ENCODE data around the gene KIF1A.

The KIF1A gene

GRCh38 chr2:240799033-240799820 is 20.8 kb downstream of the KIF1A start:
- DNase-seq (ENCODE audit: low spot score), result no peak

- DNase-seq (ENCODE audit: low spot score), result no peak
These were observed 21.6 kb downstream of the KIF1A start for GRCh38 chr2:240798327-240798905.

DNA sequence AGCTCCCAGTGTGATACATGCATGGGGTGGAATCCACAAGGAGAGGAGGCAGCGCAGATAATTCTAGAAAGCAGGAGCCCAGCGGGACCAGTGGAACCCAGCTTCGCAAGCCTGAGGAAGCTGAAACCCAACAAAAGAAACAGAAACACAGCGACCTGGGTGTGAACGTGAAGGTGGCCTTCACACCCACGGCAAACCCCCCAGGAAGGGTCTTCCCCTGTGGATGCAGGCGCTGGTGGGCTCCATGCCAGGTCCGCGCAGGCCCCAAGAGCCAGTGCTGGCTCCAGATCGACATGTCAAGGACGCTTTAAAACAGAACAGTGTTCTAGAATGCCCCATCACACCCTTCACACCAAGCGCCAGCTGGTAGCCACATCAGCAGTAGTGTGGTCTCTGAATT is 22.1 kb downstream of the KIF1A start:
- DNase-seq (ENCODE audit: low spot score), result no peak

DNA sequence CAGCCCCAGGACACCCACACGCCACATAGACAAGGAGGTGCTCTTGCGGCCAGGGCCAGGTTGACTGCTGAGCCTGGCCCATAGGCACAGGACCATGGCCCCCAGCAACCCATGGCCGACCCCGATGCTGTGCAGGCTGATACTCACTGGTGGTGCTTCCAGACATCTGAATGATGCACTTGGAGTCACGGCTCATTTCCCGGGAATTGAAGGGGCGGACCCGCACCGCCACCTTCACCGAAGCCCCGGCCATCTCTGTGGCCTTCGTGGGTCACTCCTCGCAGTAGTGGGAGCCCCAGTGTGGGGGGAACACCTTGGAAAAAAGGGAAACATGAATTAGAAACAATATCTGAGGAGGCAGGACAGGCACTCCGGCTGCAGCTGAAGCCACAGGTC is 22.5 kb downstream of the KIF1A start:
- no peak for DNase-seq (ENCODE audit: low spot score)

DNA sequence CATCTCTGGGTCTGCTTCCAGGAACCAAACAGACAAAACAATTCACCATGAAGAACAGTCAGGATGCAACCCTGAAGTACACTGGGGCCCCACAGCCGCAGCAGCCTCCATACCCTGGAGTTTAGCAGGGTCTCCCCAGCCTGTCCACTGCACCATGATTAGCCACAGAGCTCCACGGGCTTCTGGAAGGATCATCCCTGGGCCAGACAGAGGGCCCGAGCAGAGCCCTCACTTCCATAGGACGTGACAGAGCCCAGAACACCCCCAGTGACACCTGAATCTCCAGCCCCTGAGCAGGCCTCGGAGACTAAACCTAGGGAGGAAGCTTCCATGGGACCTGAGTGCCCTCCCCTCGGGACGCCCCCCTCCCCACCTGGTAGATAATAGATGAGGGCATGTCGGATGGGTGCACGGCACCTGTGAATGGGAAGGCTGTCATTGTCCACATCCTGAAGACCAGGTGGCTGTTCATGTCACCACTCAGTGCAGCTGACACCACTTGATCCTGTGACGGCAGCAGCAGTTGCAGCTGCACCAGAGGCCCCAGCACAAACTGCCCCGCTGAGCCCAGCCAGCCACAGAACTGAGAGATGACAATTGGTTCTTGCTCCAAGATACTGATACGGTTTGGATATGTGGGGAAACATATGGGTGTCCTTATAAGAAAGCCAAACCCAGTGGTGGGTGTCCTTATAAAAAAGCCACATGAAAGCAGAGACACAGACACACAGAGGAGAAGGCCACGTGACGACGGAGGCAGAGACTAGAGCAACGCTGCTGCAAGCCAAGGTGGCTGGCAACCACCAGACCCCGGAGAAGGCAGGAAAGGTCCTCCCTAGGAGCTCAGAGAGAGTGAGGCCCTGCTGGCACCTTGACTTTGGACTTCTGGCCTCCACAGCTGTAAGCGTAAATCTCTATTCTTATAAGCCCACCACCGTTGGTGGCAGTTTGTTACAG is 23.2 kb downstream of the KIF1A start:
- no peak for DNase-seq (ENCODE audit: low spot score)

DNA sequence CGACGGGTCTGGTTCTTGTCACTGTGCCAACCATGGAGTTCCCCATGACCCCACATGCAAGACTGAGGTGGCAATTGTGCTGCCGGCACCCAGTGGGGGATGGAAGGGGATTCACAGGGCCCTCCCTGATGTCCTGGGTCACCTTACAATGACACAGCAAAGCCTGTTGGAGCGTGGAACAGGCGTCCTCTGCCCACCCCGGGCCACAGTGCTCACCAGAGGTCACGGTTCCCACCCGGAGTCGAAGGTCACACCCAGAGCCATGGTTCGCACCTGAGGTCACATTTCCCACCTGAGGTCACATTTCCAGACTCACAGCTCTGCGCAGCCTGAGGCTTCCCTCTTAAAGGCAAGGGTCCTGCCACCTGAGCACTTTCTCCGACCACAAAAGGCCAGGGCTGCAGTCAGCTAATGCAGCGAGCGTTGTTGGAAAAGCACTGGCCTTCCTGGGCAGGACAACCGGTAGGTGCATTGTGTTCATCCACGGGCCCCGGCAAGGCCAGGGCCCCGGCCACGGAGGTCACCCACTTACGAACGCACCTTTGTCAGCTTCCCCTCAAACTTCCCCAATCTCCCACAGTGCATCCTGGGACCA is 24.0 kb downstream of the KIF1A start:
- DNase-seq (ENCODE audit: low spot score), result no peak

DNA sequence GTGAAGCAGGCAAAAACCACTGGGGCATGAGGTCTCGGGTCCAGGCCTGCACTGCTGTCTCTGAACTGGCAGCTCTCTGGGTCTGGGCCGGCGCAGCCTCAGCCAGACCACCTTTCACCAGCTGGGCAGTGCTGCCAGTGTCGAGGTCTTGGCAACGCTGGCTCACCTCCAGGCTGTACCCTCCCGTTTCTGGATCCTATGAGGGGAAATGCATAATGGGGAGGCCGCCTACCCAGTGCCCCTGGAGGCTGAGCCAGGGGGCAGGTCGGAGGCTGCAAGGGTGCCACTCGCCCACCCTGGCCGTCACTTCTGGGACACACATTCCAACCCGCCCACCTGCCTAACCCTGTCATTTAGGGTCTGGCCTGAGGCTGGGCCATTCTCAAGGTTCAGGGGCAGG is 24.6 kb downstream of the KIF1A start:
- DNase-seq (ENCODE audit: low spot score), result no peak

DNA sequence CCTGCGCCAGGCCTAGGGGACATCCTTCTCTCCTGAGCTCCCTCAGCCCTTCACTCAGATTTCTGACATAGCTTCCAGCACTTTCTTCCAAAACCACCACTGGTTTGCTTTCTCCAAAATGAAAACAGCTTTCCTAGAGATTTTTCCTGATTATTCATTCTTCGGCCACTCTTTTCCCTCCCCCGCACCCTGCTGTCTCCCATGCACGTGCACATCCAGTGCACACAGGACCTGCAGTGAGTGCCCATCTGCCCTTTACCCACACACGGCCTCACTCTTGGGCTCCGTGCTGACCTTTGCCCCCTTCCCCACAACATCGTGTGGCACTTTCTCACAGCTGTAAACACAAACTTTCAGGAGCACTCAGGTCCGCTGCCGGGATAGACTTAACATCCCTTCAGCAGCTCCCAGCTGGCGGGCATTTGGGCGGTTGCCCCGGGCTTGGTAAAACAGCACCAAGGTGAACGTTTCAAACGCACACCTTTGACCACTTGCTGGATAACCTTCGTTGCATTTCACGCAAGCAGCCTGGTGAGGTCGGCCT is 25.8 kb downstream of the KIF1A start:
- DNase-seq (ENCODE audit: low spot score), result no peak

DNA sequence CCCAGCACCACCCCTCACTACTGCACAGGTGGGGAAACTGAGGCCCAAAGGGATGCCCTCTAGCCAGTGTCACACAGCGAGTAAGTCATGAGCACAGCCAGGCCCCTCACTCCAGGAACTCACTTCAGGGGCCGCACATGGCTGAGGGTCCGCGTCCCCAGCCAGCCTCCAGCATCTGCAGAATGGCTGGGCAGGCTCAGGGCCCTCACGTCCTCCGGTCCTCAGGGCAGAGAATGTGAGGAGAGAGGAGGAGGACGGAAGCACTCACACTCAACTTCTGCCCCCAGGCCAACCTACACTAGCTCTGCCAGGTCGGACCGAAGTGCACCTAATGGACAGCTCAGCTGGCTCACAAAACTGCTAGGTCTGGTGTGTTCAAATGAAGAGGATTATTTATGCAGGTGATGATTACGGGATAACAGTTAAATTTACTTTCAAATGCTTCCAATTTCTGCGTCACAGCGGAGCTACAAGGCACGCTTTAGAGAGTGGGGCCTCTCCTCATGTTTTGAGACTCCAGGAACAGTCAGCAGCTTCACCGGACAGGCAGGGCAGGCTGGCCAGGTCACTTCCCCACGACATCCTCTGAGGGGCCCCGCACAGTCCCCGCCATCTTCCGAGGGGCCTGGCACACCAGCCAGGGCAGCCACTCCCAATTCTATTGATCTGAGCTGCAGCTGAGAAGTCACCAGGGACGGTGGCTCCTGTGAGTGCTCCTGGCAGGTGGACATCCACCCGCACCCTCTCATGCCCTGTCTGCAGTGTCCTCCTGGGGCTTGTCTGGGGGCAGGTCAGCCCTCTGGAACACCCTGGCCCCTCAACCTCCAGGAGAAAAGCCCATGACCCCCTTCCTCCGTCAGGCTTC is 26.5 kb downstream of the KIF1A start:
- no peak for DNase-seq (ENCODE audit: low spot score)

DNA sequence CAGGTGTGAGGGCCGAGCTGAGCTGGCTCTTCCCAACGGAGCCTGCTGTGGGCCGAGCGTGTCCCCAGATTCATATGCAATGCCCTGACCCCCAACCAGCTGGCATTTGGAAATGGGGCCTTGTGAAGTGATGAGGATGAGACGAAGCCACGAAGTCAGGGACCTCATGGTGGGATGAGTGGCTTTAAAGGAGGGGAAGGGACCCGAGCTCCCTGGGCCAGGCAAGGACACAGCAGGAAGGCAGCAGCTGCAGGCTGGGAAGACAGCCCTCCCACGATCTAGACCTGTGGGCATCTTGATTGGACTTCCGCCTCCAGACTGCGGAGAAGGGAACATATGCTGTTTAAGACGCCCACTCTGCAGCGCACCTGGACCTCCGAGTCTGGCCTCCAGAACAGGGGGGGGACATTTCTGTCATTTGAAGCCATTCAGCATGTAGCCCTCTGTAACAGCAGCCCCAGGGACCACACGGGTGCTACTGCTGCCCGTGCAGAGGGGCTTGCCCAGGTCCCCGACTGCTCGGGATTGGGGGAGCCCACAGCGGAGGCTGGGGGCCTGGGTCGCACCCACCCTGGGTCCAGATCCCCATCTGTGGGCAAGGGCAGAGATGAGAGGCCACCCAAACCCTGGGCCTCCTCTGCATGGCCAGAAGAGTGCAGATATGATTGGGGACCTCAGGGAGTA is 27.2 kb downstream of the KIF1A start:
- DNase-seq (ENCODE audit: low spot score), result no peak

GRCh38 chr2:240791821-240792628 is 28.0 kb downstream of the KIF1A start:
- DNase-seq (ENCODE audit: low spot score), result no peak

- no peak for DNase-seq (ENCODE audit: low spot score)
These were observed 28.7 kb downstream of the KIF1A start for GRCh38 chr2:240791221-240791800.

DNA sequence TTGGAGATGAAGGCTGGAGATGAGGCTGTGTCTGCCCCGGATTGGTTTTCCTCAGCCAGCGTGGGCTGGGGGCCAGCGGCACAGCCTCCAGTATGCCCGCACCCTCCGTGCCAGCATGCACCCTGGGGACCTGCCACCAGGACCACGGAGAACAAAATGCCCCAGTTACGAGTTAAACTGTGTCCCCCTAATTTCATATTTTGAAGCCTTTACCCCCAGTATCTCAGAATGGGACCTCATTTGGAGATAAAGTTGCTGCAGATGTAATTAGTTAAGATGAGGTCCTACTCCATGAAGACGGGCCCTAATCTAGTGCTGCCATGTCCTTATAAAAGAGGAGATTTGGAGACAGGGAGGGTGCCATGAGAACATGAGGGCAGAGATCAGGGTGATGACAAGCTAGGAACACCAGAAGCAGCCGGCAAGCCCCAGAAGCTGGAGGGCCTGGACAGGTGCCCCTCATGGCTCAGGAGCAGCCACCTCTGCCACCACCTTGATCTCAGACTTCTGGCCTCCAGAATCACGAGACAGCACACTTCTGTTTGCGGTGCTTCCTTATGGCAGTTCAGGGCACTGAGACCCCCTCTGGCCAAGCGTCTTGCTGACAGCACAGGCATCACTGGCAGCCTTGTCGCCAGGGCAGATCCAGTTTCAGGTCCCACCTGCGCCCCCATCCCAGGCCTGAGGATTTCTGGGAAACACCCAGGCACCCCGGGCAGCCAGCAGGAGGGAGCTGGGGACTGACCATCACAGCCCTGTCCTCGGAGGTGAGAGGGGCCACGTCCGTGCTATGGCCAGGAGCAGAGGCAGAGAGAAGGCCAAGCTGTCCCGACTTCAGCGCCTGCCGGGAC is 29.4 kb downstream of the KIF1A start:
- DNase-seq (ENCODE audit: low spot score), result no peak

DNA sequence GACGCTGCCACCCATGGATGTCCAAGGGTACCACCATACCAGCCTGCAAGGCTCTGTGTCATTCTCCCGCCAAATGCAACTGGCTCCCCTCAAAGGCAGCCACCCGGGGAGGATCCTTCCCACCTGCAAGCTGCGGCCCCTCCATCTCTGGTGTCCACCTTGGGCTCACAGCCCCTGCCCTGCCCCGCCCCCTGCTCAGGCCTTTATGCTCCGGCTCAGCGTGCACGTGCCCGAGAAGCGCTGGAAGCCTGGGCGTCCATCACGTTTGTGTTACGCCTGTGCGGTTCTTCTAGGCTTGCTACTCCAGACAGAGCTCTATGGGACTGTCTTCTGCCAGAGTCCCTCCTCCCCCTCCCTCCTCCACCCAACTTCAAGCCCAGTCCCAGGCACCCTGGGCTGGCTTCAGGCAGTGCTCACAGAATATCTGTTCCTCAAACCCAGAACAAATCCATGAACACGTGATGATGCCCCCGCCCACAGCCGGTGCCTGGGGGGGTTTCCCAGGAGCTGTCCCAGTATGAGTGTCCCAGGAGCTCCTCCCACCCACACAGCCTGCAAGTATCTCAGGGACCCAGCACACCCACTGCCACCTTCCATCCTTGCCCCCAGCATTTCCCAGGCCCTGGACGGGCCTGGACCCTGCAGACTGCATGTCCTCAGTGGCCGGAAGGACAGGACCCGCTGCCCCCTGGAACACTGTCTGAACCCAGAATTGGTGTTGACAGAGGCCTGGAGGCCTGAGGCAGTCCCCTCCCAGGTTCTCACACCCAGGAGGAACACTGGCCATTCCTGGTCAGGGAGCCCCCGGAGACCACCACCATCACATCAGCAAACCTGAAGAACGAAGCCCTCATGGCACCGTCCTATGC is 30.3 kb downstream of the KIF1A start:
- no peak for DNase-seq (ENCODE audit: low spot score)

DNA sequence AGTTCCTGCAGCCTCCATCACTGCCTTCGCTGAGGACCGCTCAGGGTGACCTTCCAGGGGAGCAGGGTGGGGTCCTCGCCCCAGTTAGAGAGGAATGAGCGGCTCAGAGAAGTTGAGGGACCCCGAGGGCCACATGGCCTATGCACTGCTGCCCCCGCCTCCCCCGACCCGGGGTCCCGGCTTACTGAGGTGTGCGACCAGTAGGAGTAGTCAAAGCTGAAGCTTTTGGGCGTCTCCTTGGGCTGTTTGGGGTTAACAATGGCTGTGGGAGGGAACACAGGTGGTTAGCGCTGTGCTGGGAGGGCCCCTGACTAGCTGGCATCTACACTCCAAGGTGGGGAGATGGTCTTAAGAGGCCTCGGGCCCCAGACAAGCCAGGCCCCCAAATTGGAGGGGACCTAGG is 31.0 kb downstream of the KIF1A start:
- DNase-seq (ENCODE audit: low spot score), result no peak

DNA sequence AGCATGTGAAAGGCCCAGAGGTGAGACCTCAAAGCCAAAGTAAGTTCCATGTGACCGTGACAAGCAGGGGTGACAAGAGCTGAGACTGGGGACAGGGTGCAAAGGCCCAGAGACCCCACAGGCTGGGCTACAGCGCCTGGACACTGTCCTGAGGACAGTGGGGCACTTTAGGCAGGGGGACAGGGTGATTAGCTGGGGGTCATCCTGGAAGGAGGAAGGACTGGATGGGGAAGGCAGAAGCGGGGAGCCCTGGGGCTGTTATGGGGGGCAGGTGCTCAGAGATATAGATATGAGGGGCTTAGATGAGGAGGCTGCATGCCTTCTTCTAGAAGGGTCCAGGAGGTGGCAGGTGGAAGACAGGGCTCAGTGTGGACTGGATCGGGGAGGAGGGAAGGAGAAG is 31.5 kb downstream of the KIF1A start:
- DNase-seq (ENCODE audit: low spot score), result no peak

All from RKO (cell line).